HCT116 (cell line): Measurements from ENCODE around the gene CNPY4.

ENCODE experiments used
- ATF3 ChIP-seq: IDR thresholded peaks from 2 replicates; pipeline ENCODE4 v1.6.1; 2012
- ELF1 ChIP-seq: IDR thresholded peaks from 2 replicates; pipeline ENCODE4 v1.6.1; 2012; ENCODE audit warnings: low read depth, borderline replicate concordance
- EZH2 ChIP-seq: fragments of 200-600 bp; sonication (generic); IDR thresholded peaks from 2 replicates; pipeline ENCODE4 v1.6.1; 2017; ENCODE audit warnings: antibody characterized with exemption, mixed run types
- EZH2phosphoT487 ChIP-seq: fragments of 200-600 bp; IDR thresholded peaks from 2 replicates; pipeline ENCODE4 v1.6.1; 2018; ENCODE audit warnings: antibody characterized with exemption, borderline replicate concordance
- POLR2A ChIP-seq: IDR thresholded peaks from 2 replicates; pipeline ENCODE4 v1.7.0; 2011; ENCODE audit warnings: borderline replicate concordance; ENCODE audit not compliant: insufficient read depth, insufficient read length; ENCODE audit errors: extremely low read depth
- POLR2AphosphoS5 ChIP-seq: IDR thresholded peaks from 2 replicates; pipeline ENCODE4 v1.6.1; 2011; ENCODE audit warnings: mild to moderate bottlenecking, low read depth, low read length, moderate library complexity
- YY1 ChIP-seq: IDR thresholded peaks from 2 replicates; pipeline ENCODE4 v1.6.1; 2011; ENCODE audit warnings: low read length, low read depth, moderate library complexity, mild to moderate bottlenecking; ENCODE audit not compliant: insufficient replicate concordance; ENCODE audit errors: extremely low read depth
- ZFX ChIP-seq: fragments of 450-650 bp; IDR thresholded peaks from 2 replicates; pipeline ENCODE4 v1.6.1; 2017
- TF ChIP-seq, protein P1 (sequence below), 3 experiments: fragments of 200-600 bp in 1 of 3; sonication (generic) in 1 of 3; IDR thresholded peaks in 2 of 3; conservative IDR thresholded peaks in 1 of 3; 2 replicates each; pipeline ENCODE4 v1.5.1; 2012 to 2017; ENCODE audit warnings: low read depth in 2 of 3, low read length in 2 of 3, antibody characterized with exemption in 1 of 3, borderline replicate concordance in 1 of 3, control low read depth in 1 of 3, mild to moderate bottlenecking in 1 of 3, mixed read lengths in 1 of 3, mixed run types in 1 of 3, moderate library complexity in 1 of 3; ENCODE audit not compliant: insufficient read depth in 1 of 3
- TF ChIP-seq, protein P2 (sequence below): IDR thresholded peaks from 2 replicates; pipeline ENCODE4 v1.6.1; 2011; ENCODE audit warnings: mild to moderate bottlenecking, low read length, moderate library complexity; ENCODE audit not compliant: insufficient replicate concordance; ENCODE audit errors: extremely low read depth

- TF ChIP-seq, protein P1, sequence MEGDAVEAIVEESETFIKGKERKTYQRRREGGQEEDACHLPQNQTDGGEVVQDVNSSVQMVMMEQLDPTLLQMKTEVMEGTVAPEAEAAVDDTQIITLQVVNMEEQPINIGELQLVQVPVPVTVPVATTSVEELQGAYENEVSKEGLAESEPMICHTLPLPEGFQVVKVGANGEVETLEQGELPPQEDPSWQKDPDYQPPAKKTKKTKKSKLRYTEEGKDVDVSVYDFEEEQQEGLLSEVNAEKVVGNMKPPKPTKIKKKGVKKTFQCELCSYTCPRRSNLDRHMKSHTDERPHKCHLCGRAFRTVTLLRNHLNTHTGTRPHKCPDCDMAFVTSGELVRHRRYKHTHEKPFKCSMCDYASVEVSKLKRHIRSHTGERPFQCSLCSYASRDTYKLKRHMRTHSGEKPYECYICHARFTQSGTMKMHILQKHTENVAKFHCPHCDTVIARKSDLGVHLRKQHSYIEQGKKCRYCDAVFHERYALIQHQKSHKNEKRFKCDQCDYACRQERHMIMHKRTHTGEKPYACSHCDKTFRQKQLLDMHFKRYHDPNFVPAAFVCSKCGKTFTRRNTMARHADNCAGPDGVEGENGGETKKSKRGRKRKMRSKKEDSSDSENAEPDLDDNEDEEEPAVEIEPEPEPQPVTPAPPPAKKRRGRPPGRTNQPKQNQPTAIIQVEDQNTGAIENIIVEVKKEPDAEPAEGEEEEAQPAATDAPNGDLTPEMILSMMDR (IDR thresholded peaks at IDR 0.05 in 2 of 3, conservative IDR thresholded peaks at IDR 0.05 in 1 of 3; ENCODE audit: borderline replicate concordance in 1 of 3, insufficient read depth in 1 of 3, low read depth in 2 of 3, low read length in 2 of 3), result no peak
- TF ChIP-seq ZFX, result no peak
- no peak for TF ChIP-seq POLR2AphosphoS5
- no peak for TF ChIP-seq POLR2A
- no peak for TF ChIP-seq EZH2
- TF ChIP-seq ATF3, result no peak
- TF ChIP-seq ELF1, result no peak
- TF ChIP-seq YY1, result no peak
- TF ChIP-seq, protein P2, sequence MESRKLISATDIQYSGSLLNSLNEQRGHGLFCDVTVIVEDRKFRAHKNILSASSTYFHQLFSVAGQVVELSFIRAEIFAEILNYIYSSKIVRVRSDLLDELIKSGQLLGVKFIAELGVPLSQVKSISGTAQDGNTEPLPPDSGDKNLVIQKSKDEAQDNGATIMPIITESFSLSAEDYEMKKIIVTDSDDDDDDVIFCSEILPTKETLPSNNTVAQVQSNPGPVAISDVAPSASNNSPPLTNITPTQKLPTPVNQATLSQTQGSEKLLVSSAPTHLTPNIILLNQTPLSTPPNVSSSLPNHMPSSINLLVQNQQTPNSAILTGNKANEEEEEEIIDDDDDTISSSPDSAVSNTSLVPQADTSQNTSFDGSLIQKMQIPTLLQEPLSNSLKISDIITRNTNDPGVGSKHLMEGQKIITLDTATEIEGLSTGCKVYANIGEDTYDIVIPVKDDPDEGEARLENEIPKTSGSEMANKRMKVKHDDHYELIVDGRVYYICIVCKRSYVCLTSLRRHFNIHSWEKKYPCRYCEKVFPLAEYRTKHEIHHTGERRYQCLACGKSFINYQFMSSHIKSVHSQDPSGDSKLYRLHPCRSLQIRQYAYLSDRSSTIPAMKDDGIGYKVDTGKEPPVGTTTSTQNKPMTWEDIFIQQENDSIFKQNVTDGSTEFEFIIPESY, result no peak
- TF ChIP-seq EZH2phosphoT487, result no peak
Observed at GRCh38 chr7:100085515-100085914, 33.9 kb upstream of the CNPY4 start.
